Bronchial epithelial cell (primary cell): Measurements from ENCODE around the gene KLHL2. TPM values are rescaled to one million over a fixed set of nuclear protein-coding genes. Genes with fewer than 3 reads are reported as not detected.
"Not testable (repeated sequence)": the region's sequence is repeated elsewhere in the genome, so short reads cannot be mapped to it uniquely, and the experiment has no call there.

Experiments
- DNase-seq: peaks from one replicate; pipeline ENCODE4 v3.0.0-alpha.2; 2010; ENCODE audit warnings: low read depth
- FAIRE-seq: peaks from 2 replicates; lab custom pipeline; 2011; peaks lifted over from hg19 to GRCh38; lab: Jason Lieb, UNC
- H3K27me3 ChIP-seq: 2 replicates; pipeline ENCODE4 v1.5.1; 2011; ENCODE audit warnings: low read length; ENCODE audit not compliant: control insufficient read depth, insufficient read depth
- H3K36me3 ChIP-seq: 2 replicates; pipeline ENCODE4 v1.5.1; 2011; ENCODE audit warnings: low read length; ENCODE audit not compliant: control insufficient read depth, insufficient read depth
- H3K4me3 ChIP-seq: 2 replicates; pipeline ENCODE4 v1.5.1; 2011; ENCODE audit warnings: mild to moderate bottlenecking, low read depth, low read length, control low read depth
- CTCF ChIP-seq: IDR thresholded peaks from 2 replicates; pipeline ENCODE4 v1.5.1; 2011; ENCODE audit warnings: mild to moderate bottlenecking, moderate library complexity, low read length, control low read depth, inconsistent platforms; ENCODE audit not compliant: insufficient read depth, severe bottlenecking
- total RNA-seq: library from RNA; depleted of rRNA; stranded (reverse); fragments of >200 nt; gene quantifications from 2 replicates; pipeline ENCODE4 v1.2.1, GENCODE V29; 2014

The KLHL2 gene
- total RNA-seq, 1 donor from 2014 or later: 49.2 TPM

GRCh38 chr4:165262306-165262705, 54.9 kb downstream of the KLHL2 start:
- not testable (repeated sequence) for FAIRE-seq, H3K36me3 ChIP-seq, H3K27me3 ChIP-seq, H3K4me3 ChIP-seq, DNase-seq

GRCh38 chr4:165263466-165263865, 56.1 kb downstream of the KLHL2 start:
- not testable (repeated sequence) for H3K4me3 ChIP-seq, H3K36me3 ChIP-seq, H3K27me3 ChIP-seq, FAIRE-seq, DNase-seq

GRCh38 chr4:165269931-165270330, 62.6 kb downstream of the KLHL2 start:
- not testable (repeated sequence) for H3K36me3 ChIP-seq, H3K27me3 ChIP-seq, DNase-seq, FAIRE-seq, H3K4me3 ChIP-seq

GRCh38 chr4:165273443-165273842, 66.1 kb downstream of the KLHL2 start:
- H3K36me3 ChIP-seq, H3K27me3 ChIP-seq, H3K4me3 ChIP-seq, DNase-seq, FAIRE-seq: not testable (repeated sequence)

- not testable (repeated sequence) for H3K36me3 ChIP-seq, DNase-seq, FAIRE-seq, H3K4me3 ChIP-seq, H3K27me3 ChIP-seq
Observed at GRCh38 chr4:165275357-165275756, 68.0 kb downstream of the KLHL2 start.

- FAIRE-seq, H3K36me3 ChIP-seq, H3K4me3 ChIP-seq, H3K27me3 ChIP-seq, DNase-seq: not testable (repeated sequence)
Observed at GRCh38 chr4:165279531-165279930, 72.2 kb downstream of the KLHL2 start.

- not testable (repeated sequence) for H3K27me3 ChIP-seq, DNase-seq, FAIRE-seq, H3K4me3 ChIP-seq, H3K36me3 ChIP-seq
Observed at GRCh38 chr4:165284697-165285096, 77.3 kb downstream of the KLHL2 start.

- not testable (repeated sequence) for FAIRE-seq, H3K4me3 ChIP-seq, DNase-seq, H3K36me3 ChIP-seq, H3K27me3 ChIP-seq
Observed at GRCh38 chr4:165286619-165287340, 79.4 kb downstream of the KLHL2 start.

- no peak for TF ChIP-seq CTCF
- Histone ChIP-seq H3K27me3 (no peaks in the 10 kb centered on the region), H3K36me3 (no peaks in the 10 kb centered on the region), H3K4me3 (no peak overlapping the region)
- DNase-seq (no peak), FAIRE-seq (no peak)
Observed at GRCh38 chr4:165288226-165288625, 80.9 kb downstream of the KLHL2 start.
